GM13977 (cell line): ENCODE measurements around the gene DGKD.

Experiments
- DNase-seq: peaks from one replicate; pipeline ENCODE4 v3.0.0; 2012; ENCODE audit warnings: low spot score
- CTCF ChIP-seq: IDR thresholded peaks from 2 replicates; pipeline ENCODE4 v1.5.1; 2012; ENCODE audit warnings: mild to moderate bottlenecking, control low read depth; ENCODE audit not compliant: insufficient read depth; ENCODE audit errors: extremely low read depth, missing control alignments
- in situ Hi-C: fragments of 300-500 bp; cut with MboI; formaldehyde crosslinking; loops from one replicate; pipeline ENCODE4 v1.12.0; 2022; ENCODE audit warnings: low sequenced_read_pairs, low pct_unique_long_range_greater_than_20kb, mixed read lengths, inconsistent platforms; ENCODE audit not compliant: unreplicated experiment

The DGKD gene

GRCh38 chr2:233453111-233453915 lies 99.0 kb downstream of the DGKD start:
- in situ Hi-C loops: no loop called here
- no peak for TF ChIP-seq CTCF
- DNase-seq: no peak

- in situ Hi-C loops: no loop called here
- TF ChIP-seq CTCF: no peak
- no peak for DNase-seq
Measured at GRCh38 chr2:233453916-233454315, 99.6 kb downstream of the DGKD start.

- TF ChIP-seq CTCF: no peak
- in situ Hi-C loops: no loop called here
- DNase-seq: no peak
Measured at GRCh38 chr2:233455006-233455405, 100.7 kb downstream of the DGKD start.

DNA sequence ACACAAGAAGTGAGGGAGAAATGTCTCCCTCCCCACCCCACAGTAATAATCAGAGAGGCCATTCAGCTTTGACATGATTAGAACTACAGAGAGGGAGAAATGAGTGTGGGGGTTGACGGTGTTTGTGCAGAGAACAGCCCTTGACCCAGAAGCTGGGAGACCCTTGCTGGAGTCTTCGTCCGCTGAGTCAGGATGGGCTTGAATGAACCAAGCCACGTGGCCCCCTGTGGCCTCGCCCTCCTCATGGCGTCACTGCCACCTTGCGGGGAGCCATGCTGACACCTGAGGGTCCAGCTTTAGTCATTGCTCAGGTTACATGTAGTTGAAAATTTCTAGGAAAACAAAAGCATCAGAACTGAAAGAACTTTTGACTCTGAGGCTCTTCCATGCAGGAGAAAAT lies 101.2 kb downstream of the DGKD start:
- no peak for TF ChIP-seq CTCF
- no peak for DNase-seq
- in situ Hi-C loops: no loop called here

GRCh38 chr2:233456111-233456510 lies 101.8 kb downstream of the DGKD start:
- in situ Hi-C loops: no loop called here
- no peak for TF ChIP-seq CTCF
- no peak for DNase-seq

- in situ Hi-C loops: no loop called here
- no peak for DNase-seq
- TF ChIP-seq CTCF: no peak
Measured at GRCh38 chr2:233456934-233457333, 102.6 kb downstream of the DGKD start.
